HG02938 (cell line): Measurements from ENCODE around the gene RAB11A.

ENCODE experiments used
- ATAC-seq: cut with Tn5 transposase; IDR thresholded peaks from one replicate; pipeline ENCODE4 v1.9.1; 2021; ENCODE audit warnings: mild to moderate bottlenecking, moderate library complexity; ENCODE audit not compliant: unreplicated experiment

The RAB11A gene

GRCh38 chr15:65869126-65869953 lies at the start of gene RAB11A:
RAB11A (plus strand) TSS chr15:65869491; CDS start chr15:65869586, 95 bp downstream.
- peak; percentile 86 for ATAC-seq

GRCh38 chr15:65819563-65819960 lies 49.7 kb upstream of the RAB11A start:
- ATAC-seq: no peak

- no peak for ATAC-seq
Observed at GRCh38 chr15:65821070-65821469, 48.2 kb upstream of the RAB11A start.

- ATAC-seq: no peak
Observed at GRCh38 chr15:65822316-65822715, 47.0 kb upstream of the RAB11A start.

GRCh38 chr15:65824031-65824743 lies 45.1 kb upstream of the RAB11A start:
- no peak for ATAC-seq

GRCh38 chr15:65824941-65825544 lies 44.2 kb upstream of the RAB11A start:
- no peak for ATAC-seq

- no peak for ATAC-seq
Observed at GRCh38 chr15:65827065-65827464, 42.2 kb upstream of the RAB11A start.

GRCh38 chr15:65828585-65828984 lies 40.7 kb upstream of the RAB11A start:
- ATAC-seq: no peak

GRCh38 chr15:65829130-65829764 lies 40.0 kb upstream of the RAB11A start:
- ATAC-seq: no peak

GRCh38 chr15:65832549-65833364 lies 36.5 kb upstream of the RAB11A start:
- no peak for ATAC-seq

GRCh38 chr15:65833501-65834205 lies 35.6 kb upstream of the RAB11A start:
- no peak for ATAC-seq

- ATAC-seq: no peak
Observed at GRCh38 chr15:65834603-65835282, 34.5 kb upstream of the RAB11A start.

- ATAC-seq: no peak
Observed at GRCh38 chr15:65835447-65835846, 33.8 kb upstream of the RAB11A start.

GRCh38 chr15:65836665-65837064 lies 32.6 kb upstream of the RAB11A start:
- ATAC-seq: no peak

- ATAC-seq: no peak
Observed at GRCh38 chr15:65837301-65838294, 31.7 kb upstream of the RAB11A start.

GRCh38 chr15:65839354-65839901 lies 29.9 kb upstream of the RAB11A start:
- no peak for ATAC-seq

- no peak for ATAC-seq
Observed at GRCh38 chr15:65839985-65840384, 29.3 kb upstream of the RAB11A start.
